Natural killer cell (primary cell): ENCODE data around the gene CCDC85C. TPM values are rescaled to one million over a fixed set of nuclear protein-coding genes. Genes with fewer than 3 reads are reported as not detected.

Experiments
- ATAC-seq, 3 donors: fragments of 150-1000 bp in 2 of 3; fragments of 200-7000 bp in 1 of 3; cut with Tn5 transposase; 1 replicate in 1 of 3; 2 replicates in 2 of 3; pipeline ENCODE4 v1.10.0; 2021; ENCODE audit warnings: mild to moderate bottlenecking in 2 of 3, moderate library complexity in 2 of 3
- DNase-seq, 2 donors: peaks; one replicate each; pipeline versions ENCODE4 v3.0.0 to v3.0.0-alpha.2; 2013 to 2021; ENCODE audit warnings: mixed read lengths in 1 of 2
- H3K27ac ChIP-seq: one replicate; pipeline ENCODE4 v1.5.1; 2013; ENCODE audit warnings: mild to moderate bottlenecking, low read length
- H3K27me3 ChIP-seq: one replicate; pipeline ENCODE4 v1.6.1; 2013; ENCODE audit warnings: low read length; ENCODE audit not compliant: control insufficient read depth, insufficient read depth
- H3K36me3 ChIP-seq: one replicate; pipeline ENCODE4 v1.6.1; 2013; ENCODE audit warnings: low read length; ENCODE audit not compliant: control insufficient read depth, insufficient read depth
- H3K4me1 ChIP-seq: one replicate; pipeline ENCODE4 v1.6.1; 2013; ENCODE audit warnings: low read length; ENCODE audit not compliant: control insufficient read depth, insufficient read depth
- H3K4me3 ChIP-seq: one replicate; pipeline ENCODE4 v1.5.1; 2013; ENCODE audit warnings: low read length
- H3K9me3 ChIP-seq: one replicate; pipeline ENCODE4 v1.6.1; 2013; ENCODE audit warnings: low read length; ENCODE audit not compliant: control insufficient read depth, insufficient read depth
- H3K27ac Mint-ChIP-seq, 2 donors: one replicate each; pipeline ENCODE4 v1.8.0; 2022; ENCODE audit warnings: mild to moderate bottlenecking in 2 of 2, mixed read lengths in 2 of 2, moderate library complexity in 1 of 2
- H3K27me3 Mint-ChIP-seq, 2 donors: one replicate each; pipeline ENCODE4 v1.8.0; 2022; ENCODE audit warnings: low read depth in 2 of 2, mixed read lengths in 2 of 2
- H3K36me3 Mint-ChIP-seq: one replicate; pipeline ENCODE4 v1.8.0; 2022; ENCODE audit warnings: mixed read lengths
- H3K4me1 Mint-ChIP-seq, 2 donors: one replicate each; pipeline ENCODE4 v1.8.0; 2022; ENCODE audit warnings: mixed read lengths in 2 of 2
- H3K4me3 Mint-ChIP-seq: one replicate; pipeline ENCODE4 v1.8.0; 2022; ENCODE audit warnings: mild to moderate bottlenecking, moderate library complexity, mixed read lengths
- H3K9me3 Mint-ChIP-seq, 2 donors: one replicate each; pipeline ENCODE4 v1.8.0; 2022; ENCODE audit warnings: mixed read lengths in 2 of 2
- WGBS: methylation state at CpG from one replicate; pipeline ENCODE4 v1.1.7; 2013; ENCODE audit warnings: missing lambda C conversion rate; ENCODE audit not compliant: insufficient coverage; 5-methylcytosine and 5-hydroxymethylcytosine counted together
- intact Hi-C: fragments of 100-400 bp; cut with micrococcal nuclease; formaldehyde crosslinking; loops from one replicate; pipeline ENCODE4 v1.14.2; 2022
- total RNA-seq, 4 donors: library from RNA; stranded (reverse); fragments of 120-200 nt in 1 of 4; gene quantifications; one replicate each; pipeline versions ENCODE4 v1.2.3 to v1.2.4, GENCODE V29; 2013 to 2022
- TF ChIP-seq, protein P1 (sequence below): fragments of 200-600 bp; IDR thresholded peaks from one replicate; pipeline ENCODE4 v1.8.0; 2022; ENCODE audit warnings: antibody characterized with exemption

The CCDC85C gene
- total RNA-seq, 3 donors from 2014 or later (not counting 1 experiment from before 2014, with no cell fraction given), result 0.73 to 4.3 (median 2.8) TPM

- Mint-ChIP-seq H3K4me1 (peaks cover 13 to 17% of the 10 kb centered on the region in 2 donors), H3K36me3 (no peaks in the 10 kb centered on the region), H3K4me3 (no peak overlapping the region), H3K9me3 (no peaks in the 10 kb centered on the region), H3K27me3 (peaks cover 0 to 3% of the 10 kb centered on the region in 2 donors), H3K27ac (no peak overlapping the region)
- 77% methylated on average over 6 of the region's 6 CpGs for WGBS
- intact Hi-C loops, result no loop called here
- H3K9me3 ChIP-seq, result no peaks in the 10 kb centered on the region
- no peak for ATAC-seq
- H3K4me1 ChIP-seq, result peaks cover 22% of the 10 kb centered on the region
- no peak overlapping the region for H3K4me3 ChIP-seq
- DNase-seq, result no peak
- H3K27ac ChIP-seq, result no peak overlapping the region
- TF ChIP-seq, protein P1, sequence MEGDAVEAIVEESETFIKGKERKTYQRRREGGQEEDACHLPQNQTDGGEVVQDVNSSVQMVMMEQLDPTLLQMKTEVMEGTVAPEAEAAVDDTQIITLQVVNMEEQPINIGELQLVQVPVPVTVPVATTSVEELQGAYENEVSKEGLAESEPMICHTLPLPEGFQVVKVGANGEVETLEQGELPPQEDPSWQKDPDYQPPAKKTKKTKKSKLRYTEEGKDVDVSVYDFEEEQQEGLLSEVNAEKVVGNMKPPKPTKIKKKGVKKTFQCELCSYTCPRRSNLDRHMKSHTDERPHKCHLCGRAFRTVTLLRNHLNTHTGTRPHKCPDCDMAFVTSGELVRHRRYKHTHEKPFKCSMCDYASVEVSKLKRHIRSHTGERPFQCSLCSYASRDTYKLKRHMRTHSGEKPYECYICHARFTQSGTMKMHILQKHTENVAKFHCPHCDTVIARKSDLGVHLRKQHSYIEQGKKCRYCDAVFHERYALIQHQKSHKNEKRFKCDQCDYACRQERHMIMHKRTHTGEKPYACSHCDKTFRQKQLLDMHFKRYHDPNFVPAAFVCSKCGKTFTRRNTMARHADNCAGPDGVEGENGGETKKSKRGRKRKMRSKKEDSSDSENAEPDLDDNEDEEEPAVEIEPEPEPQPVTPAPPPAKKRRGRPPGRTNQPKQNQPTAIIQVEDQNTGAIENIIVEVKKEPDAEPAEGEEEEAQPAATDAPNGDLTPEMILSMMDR, result no peak
- no peaks in the 10 kb centered on the region for H3K36me3 ChIP-seq
- H3K27me3 ChIP-seq, result no peaks in the 10 kb centered on the region
Observed at GRCh38 chr14:99599393-99599792, 4.6 kb downstream of the CCDC85C start.

- DNase-seq (no peak), ATAC-seq (no peak)
- 91% methylated on average over 3 of the region's 3 CpGs for WGBS
- intact Hi-C loops, result no loop called here
- no peak overlapping the region for H3K27ac Mint-ChIP-seq
- Histone ChIP-seq H3K27ac (no peak overlapping the region), H3K36me3 (no peaks in the 10 kb centered on the region), H3K9me3 (no peaks in the 10 kb centered on the region), H3K4me3 (no peak overlapping the region), H3K27me3 (no peaks in the 10 kb centered on the region), H3K4me1 (peaks cover 25% of the 10 kb centered on the region)
- peaks cover 0 to 3% of the 10 kb centered on the region in 2 donors for H3K27me3 Mint-ChIP-seq
- no peak overlapping the region for H3K4me3 Mint-ChIP-seq
- no peaks in the 10 kb centered on the region for H3K9me3 Mint-ChIP-seq
- H3K4me1 Mint-ChIP-seq, result peaks cover 13 to 17% of the 10 kb centered on the region in 2 donors
- H3K36me3 Mint-ChIP-seq, result no peaks in the 10 kb centered on the region
- TF ChIP-seq, protein P1, result no peak
Observed at GRCh38 chr14:99598774-99599173, 5.2 kb downstream of the CCDC85C start.

- Histone ChIP-seq H3K4me1 (peaks cover 25% of the 10 kb centered on the region), H3K4me3 (no peak overlapping the region), H3K27ac (no peak overlapping the region), H3K9me3 (no peaks in the 10 kb centered on the region), H3K27me3 (no peaks in the 10 kb centered on the region), H3K36me3 (no peaks in the 10 kb centered on the region)
- Mint-ChIP-seq H3K27ac (peak overlapping the region in 1 of 2 donors; percentile 13), H3K4me1 (peaks cover 13 to 17% of the 10 kb centered on the region in 2 donors), H3K27me3 (peaks cover 0 to 3% of the 10 kb centered on the region in 2 donors), H3K9me3 (no peaks in the 10 kb centered on the region), H3K36me3 (no peaks in the 10 kb centered on the region), H3K4me3 (no peak overlapping the region)
- DNase-seq (no peak), ATAC-seq (no peak)
- WGBS, result 92% methylated on average over 20 of the region's 20 CpGs
- TF ChIP-seq, protein P1, result no peak
- intact Hi-C loops, result no loop called here
Observed at GRCh38 chr14:99597911-99598600, 6.0 kb downstream of the CCDC85C start.

DNA sequence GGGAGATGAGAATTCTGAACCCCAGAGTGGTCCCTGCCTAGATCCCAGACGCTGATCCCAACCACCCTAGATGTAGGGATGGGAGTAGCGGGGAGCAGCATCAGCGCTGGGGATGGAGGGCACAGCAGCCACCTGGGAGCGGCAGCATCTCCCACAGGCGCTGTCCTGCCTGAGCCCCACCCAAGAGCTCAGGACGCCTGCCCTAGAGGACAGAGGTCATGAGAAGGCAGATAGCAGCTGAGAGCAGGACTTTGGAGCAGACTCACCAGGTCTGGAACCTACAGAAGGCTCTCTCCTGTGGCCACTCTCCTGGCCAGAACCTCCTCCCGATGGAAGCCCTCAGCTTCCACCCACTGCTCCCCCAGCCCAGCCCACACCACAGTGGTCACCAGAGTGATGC is 7.2 kb downstream of the CCDC85C start:
- intact Hi-C loops, result no loop called here
- H3K36me3 ChIP-seq, result no peaks in the 10 kb centered on the region
- peaks cover 14% of the 10 kb centered on the region for H3K4me1 ChIP-seq
- H3K4me3 ChIP-seq, result no peak overlapping the region
- no peaks in the 10 kb centered on the region for H3K27me3 ChIP-seq
- WGBS, result 98% methylated on average over 7 of the region's 7 CpGs
- Mint-ChIP-seq H3K9me3 (no peaks in the 10 kb centered on the region), H3K27ac (no peak overlapping the region), H3K4me1 (peaks cover 6 to 9% of the 10 kb centered on the region in 2 donors), H3K36me3 (no peaks in the 10 kb centered on the region), H3K4me3 (no peak overlapping the region), H3K27me3 (peaks cover 0 to 5% of the 10 kb centered on the region in 2 donors)
- DNase-seq (no peak), ATAC-seq (no peak)
- H3K9me3 ChIP-seq, result no peaks in the 10 kb centered on the region
- no peak overlapping the region for H3K27ac ChIP-seq
- TF ChIP-seq, protein P1, result no peak
